ENCODE data around the gene STXBP1.

Gene STXBP1

DNA sequence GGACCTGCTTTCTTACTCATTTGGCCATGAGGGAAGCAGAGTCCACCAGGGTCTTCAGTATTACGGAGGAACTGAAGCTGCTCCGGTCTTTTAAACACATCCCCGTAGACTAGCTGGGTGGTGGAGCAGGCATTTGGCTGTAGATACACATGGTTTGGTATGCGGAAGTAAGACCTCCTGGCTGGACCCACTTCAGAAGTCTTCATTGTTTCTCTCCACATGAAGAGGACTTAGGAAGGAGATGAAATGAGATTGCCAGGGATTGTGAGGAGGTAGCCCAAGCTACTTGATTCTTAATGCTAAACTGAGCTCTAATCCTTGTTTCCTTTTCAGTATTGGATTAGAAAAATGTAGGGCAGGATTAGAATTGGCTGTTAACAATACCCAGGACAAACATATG lies 32.9 kb downstream of the STXBP1 start:
- TF ChIP-seq, protein P1, sequence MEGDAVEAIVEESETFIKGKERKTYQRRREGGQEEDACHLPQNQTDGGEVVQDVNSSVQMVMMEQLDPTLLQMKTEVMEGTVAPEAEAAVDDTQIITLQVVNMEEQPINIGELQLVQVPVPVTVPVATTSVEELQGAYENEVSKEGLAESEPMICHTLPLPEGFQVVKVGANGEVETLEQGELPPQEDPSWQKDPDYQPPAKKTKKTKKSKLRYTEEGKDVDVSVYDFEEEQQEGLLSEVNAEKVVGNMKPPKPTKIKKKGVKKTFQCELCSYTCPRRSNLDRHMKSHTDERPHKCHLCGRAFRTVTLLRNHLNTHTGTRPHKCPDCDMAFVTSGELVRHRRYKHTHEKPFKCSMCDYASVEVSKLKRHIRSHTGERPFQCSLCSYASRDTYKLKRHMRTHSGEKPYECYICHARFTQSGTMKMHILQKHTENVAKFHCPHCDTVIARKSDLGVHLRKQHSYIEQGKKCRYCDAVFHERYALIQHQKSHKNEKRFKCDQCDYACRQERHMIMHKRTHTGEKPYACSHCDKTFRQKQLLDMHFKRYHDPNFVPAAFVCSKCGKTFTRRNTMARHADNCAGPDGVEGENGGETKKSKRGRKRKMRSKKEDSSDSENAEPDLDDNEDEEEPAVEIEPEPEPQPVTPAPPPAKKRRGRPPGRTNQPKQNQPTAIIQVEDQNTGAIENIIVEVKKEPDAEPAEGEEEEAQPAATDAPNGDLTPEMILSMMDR (IDR thresholded peaks at IDR 0.05; ENCODE audit: low read depth, low read length): no peak
- no peak overlapping the region for H3K4me3 ChIP-seq (ENCODE audit: low read depth, low read length)

DNA sequence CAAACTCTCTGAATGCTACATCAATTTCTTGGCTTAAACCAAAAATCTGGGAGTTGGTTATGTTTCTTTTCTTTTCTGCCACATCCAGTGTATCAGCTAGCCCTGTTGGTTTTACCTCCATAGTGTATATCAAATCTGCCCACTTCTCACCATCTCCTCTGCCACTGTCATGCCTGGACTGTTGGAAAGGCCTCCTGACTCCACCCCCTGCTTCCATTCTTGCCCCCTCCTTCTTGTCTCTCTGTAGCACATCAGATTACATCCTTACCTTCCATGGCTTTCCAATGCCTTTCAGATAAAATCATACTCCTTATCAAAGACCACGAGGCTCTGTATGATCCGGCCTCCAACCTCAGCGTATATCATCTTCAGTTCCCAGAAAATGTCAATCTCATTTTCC lies 35.4 kb downstream of the STXBP1 start:
- no peak overlapping the region for H3K4me3 ChIP-seq (ENCODE audit: low read depth, low read length)
- TF ChIP-seq, protein P1 (IDR thresholded peaks at IDR 0.05; ENCODE audit: low read depth, low read length): no peak

DNA sequence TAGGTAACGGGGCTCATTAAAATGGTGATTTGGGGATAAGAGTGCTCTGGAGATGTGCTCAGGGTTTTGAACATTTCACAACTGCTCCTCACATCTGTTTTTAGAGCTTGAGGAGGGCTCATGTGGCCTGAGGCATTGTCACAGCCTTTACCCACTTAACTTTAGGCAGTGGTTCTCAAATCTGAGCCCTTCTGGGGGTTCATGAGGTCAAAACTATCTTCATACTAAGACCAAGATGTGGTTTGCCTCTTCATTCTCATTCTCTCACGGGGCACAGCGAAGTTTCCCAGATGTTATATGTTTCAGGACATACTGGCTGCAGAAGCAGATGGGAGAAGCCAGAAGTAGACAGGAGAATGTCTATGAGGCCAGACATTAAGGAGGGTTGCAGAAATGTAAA lies 38.4 kb downstream of the STXBP1 start:
- H3K4me3 ChIP-seq (ENCODE audit: low read depth, low read length): no peak overlapping the region
- TF ChIP-seq, protein P1 (IDR thresholded peaks at IDR 0.05; ENCODE audit: low read depth, low read length): no peak

DNA sequence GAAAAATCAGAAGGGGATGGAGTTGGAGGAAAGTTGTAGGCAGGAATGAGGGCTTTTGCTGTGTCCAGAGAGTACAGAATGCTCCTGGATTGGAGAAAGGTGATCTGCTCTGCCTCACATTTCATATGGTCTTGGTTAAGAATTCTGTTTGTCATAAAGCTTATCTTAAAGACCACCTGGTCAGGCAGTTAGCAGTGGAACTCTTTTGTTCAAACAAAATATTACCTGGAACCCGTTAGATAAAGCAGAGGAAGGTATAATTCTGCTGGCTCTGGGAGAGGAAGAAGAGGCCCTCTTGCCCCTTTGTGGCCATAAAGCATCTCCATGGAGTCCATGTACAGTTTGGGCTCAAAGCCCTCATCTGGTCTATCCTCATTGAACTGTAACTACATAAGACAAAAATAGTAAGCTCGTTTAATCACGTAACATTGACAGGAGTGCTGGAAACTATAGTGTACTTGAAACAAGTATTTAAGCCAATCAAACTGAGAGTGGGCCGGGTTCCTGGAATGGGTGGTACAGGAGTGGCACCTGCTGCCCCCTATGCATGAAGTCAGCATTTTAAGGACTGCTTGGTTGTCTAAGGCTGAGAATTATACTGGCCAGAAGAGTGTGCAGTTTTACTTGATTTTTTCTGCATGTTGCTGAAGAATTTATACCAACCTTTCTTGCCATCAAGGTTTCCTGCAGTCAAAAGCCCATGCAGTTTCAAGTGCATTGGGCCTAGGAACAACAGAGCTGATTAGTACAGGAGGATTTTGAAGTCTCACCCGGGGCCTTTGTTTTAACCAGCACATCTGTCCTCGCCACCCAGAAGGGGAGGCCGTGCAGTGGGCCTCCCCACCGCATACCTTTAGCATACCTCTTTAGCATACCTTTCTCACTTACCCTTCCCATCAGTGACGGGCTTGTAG lies 39.9 kb downstream of the STXBP1 start:
- no peak overlapping the region for H3K4me3 ChIP-seq (ENCODE audit: low read depth, low read length)
- TF ChIP-seq, protein P1 (IDR thresholded peaks at IDR 0.05; ENCODE audit: low read depth, low read length): no peak

DNA sequence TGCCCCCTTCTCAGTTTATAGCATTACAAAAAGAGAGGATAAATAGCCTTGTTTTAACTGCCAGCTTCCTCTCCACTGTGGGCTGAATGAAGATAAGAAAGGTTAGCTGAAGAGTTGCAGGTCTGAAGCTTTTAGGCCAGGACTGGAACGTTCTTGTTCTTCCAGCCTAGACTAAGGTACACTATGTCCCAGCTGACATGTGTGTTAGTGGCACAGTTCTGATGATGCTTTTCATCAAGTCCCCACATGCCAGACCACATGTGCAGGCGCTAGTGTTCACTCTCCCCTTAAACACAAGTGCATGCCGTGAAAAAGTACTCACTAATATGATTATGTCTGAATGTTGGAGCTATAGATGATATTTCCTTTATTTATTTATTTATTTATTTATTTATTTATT lies 40.7 kb downstream of the STXBP1 start:
- TF ChIP-seq, protein P1 (IDR thresholded peaks at IDR 0.05; ENCODE audit: low read depth, low read length): no peak
- no peak overlapping the region for H3K4me3 ChIP-seq (ENCODE audit: low read depth, low read length)

DNA sequence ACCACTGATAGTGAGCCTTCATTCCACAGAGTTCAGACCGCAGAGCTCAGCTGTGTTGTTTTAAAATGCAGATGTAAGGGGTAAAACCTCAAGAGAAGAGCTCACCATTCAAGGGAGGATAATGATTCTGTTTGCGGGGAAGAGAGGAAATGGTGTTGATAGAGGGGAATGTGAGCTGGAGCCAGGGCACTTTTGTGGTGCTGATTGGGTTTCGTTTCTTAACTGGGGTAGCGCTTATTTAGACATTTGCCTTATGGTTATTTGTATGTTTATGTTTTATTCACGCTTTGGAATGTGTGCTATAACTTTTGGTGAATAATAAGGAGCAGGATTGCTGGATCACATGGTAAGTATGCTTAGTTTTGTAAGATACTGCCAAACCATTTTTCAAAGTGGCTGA lies 42.5 kb downstream of the STXBP1 start:
- TF ChIP-seq, protein P1 (IDR thresholded peaks at IDR 0.05; ENCODE audit: low read depth, low read length): no peak
- no peak overlapping the region for H3K4me3 ChIP-seq (ENCODE audit: low read depth, low read length)

DNA sequence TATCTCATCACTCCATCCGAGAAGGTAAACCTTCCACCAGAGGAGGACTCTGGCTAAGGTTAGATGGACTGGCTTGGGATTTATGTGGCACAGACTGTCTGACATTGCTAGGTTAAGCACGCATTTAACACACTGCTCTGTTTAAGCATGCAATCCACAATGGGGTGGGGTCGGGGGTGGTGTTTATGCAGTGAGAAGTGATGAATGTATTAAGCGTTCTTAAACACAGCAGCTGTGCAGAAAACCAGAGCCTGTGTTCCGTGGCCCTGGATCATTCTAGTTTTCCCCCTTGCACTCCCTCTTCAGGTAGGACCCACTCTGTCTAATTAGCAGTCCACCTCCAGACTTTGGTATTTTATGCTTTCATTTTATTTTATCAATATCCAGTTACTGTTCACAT lies 46.4 kb downstream of the STXBP1 start:
- H3K4me3 ChIP-seq (ENCODE audit: low read depth, low read length): no peak overlapping the region
- TF ChIP-seq, protein P1 (IDR thresholded peaks at IDR 0.05; ENCODE audit: low read depth, low read length): no peak
